T-cell (primary cell): ENCODE data around the gene SRF. TPM values are rescaled to one million over a fixed set of nuclear protein-coding genes. Genes with fewer than 3 reads are reported as not detected.
A peak's percentile ranks its signal among the peaks of the same experiment; 100 is the strongest.

Experiments
- ATAC-seq, 4 experiments: fragments of 200-7000 bp in 3 of 4; fragments of 150-1000 bp in 1 of 4; cut with Tn5 transposase; replicated peaks in 1 of 4; 1 replicate in 3 of 4; 2 replicates in 1 of 4; pipeline ENCODE4 v1.10.0; 2021; ENCODE audit warnings: moderate library complexity in 3 of 4, mild to moderate bottlenecking in 2 of 4, moderate number of reproducible peaks in 1 of 4
- CTCF ChIA-PET, 2 donors: fragments of 300-600 bp; sonication (Branson Sonifier 250); formaldehyde crosslinking; loops; one replicate each; lab custom pipeline; 2022; ENCODE audit warnings: antibody characterized with exemption in 2 of 2; lab: Charles Lee
- POLR2A ChIA-PET, 2 donors: fragments of 300-600 bp; sonication (Branson Sonifier 250); formaldehyde crosslinking; loops; one replicate each; lab custom pipeline; 2022; ENCODE audit warnings: antibody characterized with exemption in 2 of 2; lab: Charles Lee
- DNase-seq, 35 experiments: peaks; one replicate each; pipeline versions ENCODE4 v3.0.0 to v3.0.0-alpha.2; 2013 to 2023
- H3K27ac ChIP-seq: one replicate; pipeline ENCODE4 v1.5.1; 2013; ENCODE audit warnings: low read length
- H3K27me3 ChIP-seq, 2 experiments: replicated peaks in 1 of 2; 1 replicate in 1 of 2; 2 replicates in 1 of 2; pipeline versions ENCODE4 v1.6.1 to v1.7.0; 2013; ENCODE audit warnings: low read length in 1 of 2, mixed read lengths in 1 of 2; ENCODE audit not compliant: control insufficient read depth in 2 of 2, insufficient read depth in 2 of 2; ENCODE audit errors: extremely low read depth in 1 of 2
- H3K36me3 ChIP-seq, 2 donors: 1 replicate in 1 of 2; 2 replicates in 1 of 2; pipeline versions ENCODE4 v1.6.1 to v1.7.0; 2013; ENCODE audit warnings: low read length in 1 of 2; ENCODE audit not compliant: control insufficient read depth in 2 of 2, insufficient read depth in 1 of 2; ENCODE audit errors: extremely low read depth in 1 of 2
- H3K4me1 ChIP-seq, 2 experiments: 1 replicate in 1 of 2; 2 replicates in 1 of 2; pipeline versions ENCODE4 v1.6.1 to v1.7.0; 2013; ENCODE audit warnings: low read length in 2 of 2, mixed read lengths in 1 of 2; ENCODE audit not compliant: insufficient read depth in 2 of 2, control insufficient read depth in 1 of 2; ENCODE audit errors: extremely low read depth in 1 of 2
- H3K4me3 ChIP-seq, 2 donors: 1 replicate in 1 of 2; 2 replicates in 1 of 2; pipeline versions ENCODE4 v1.5.1 to v1.7.0; 2013; ENCODE audit warnings: mild to moderate bottlenecking in 2 of 2, low read length in 1 of 2, moderate library complexity in 1 of 2; ENCODE audit not compliant: control insufficient read depth in 1 of 2; ENCODE audit errors: extremely low read depth in 1 of 2
- H3K9me3 ChIP-seq: 2 replicates; pipeline ENCODE4 v1.7.0; 2013
- H3K27ac Mint-ChIP-seq, 2 donors: one replicate each; pipeline ENCODE4 v1.8.0; 2020 to 2021; ENCODE audit warnings: mild to moderate bottlenecking in 2 of 2, mixed read lengths in 2 of 2
- H3K27me3 Mint-ChIP-seq, 2 donors: one replicate each; pipeline ENCODE4 v1.8.0; 2021 to 2022; ENCODE audit warnings: mixed read lengths in 2 of 2
- H3K36me3 Mint-ChIP-seq: one replicate; pipeline ENCODE4 v1.8.0; 2021; ENCODE audit warnings: mixed read lengths
- H3K4me1 Mint-ChIP-seq, 3 donors: one replicate each; pipeline ENCODE4 v1.8.0; 2020 to 2022; ENCODE audit warnings: mixed read lengths in 3 of 3, mild to moderate bottlenecking in 1 of 3
- H3K4me3 Mint-ChIP-seq, 3 donors: one replicate each; pipeline ENCODE4 v1.8.0; 2020 to 2022; ENCODE audit warnings: mild to moderate bottlenecking in 3 of 3, mixed read lengths in 3 of 3, moderate library complexity in 3 of 3
- H3K9me3 Mint-ChIP-seq, 3 donors: one replicate each; pipeline ENCODE4 v1.8.0; 2020 to 2022; ENCODE audit warnings: mixed read lengths in 3 of 3
- WGBS: methylation state at CpG from one replicate; pipeline ENCODE4 v1.1.5; 2013; ENCODE audit warnings: missing lambda C conversion rate; ENCODE audit not compliant: insufficient coverage; 5-methylcytosine and 5-hydroxymethylcytosine counted together
- total RNA-seq, 35 experiments: library from RNA in 6 of 35; stranded (reverse) in 6 of 35; fragments of 120-200 nt in 1 of 35; gene quantifications; one replicate each; pipeline versions ENCODE4 v1.2.1 to v1.2.4 and lab custom pipeline; 2013 to 2026

The SRF gene
- total RNA-seq, 5 donors from 2014 or later (not counting 1 experiment from before 2014, with no cell fraction given), result 19.6 to 34.1 (median 33.7) TPM

GRCh38 chr6:43188426-43188825, 17.4 kb downstream of the SRF start:
- Histone ChIP-seq H3K27ac (no peak overlapping the region), H3K27me3 (no peaks in the 10 kb centered on the region), H3K4me3 (no peak overlapping the region), H3K36me3 (peaks cover 6 to 57% of the 10 kb centered on the region in 2 donors), H3K4me1 (peaks cover 24 to 33% of the 10 kb centered on the region in 2 experiments), H3K9me3 (no peaks in the 10 kb centered on the region)
- H3K27ac Mint-ChIP-seq, result no peak overlapping the region
- POLR2A ChIA-PET, result no interaction called here
- H3K9me3 Mint-ChIP-seq, result no peaks in the 10 kb centered on the region
- DNase-seq (no peak), ATAC-seq (no peak)
- no peak overlapping the region for H3K4me3 Mint-ChIP-seq
- H3K4me1 Mint-ChIP-seq, result peaks cover 45 to 53% (median 52%) of the 10 kb centered on the region in 3 donors
- H3K36me3 Mint-ChIP-seq, result peaks cover 53% of the 10 kb centered on the region
- no peaks in the 10 kb centered on the region for H3K27me3 Mint-ChIP-seq
- CTCF ChIA-PET, result interaction anchor here in 1 of 2 donors (0.5 kb wide), 1 partner anchor 45 kb away, joined by 5 read pairs; no protein-coding TSS in a partner anchor
- 98% methylated on average over 10 of the region's 10 CpGs for WGBS

- Mint-ChIP-seq H3K36me3 (peaks cover 55% of the 10 kb centered on the region), H3K9me3 (no peaks in the 10 kb centered on the region), H3K27me3 (no peaks in the 10 kb centered on the region), H3K27ac (no peak overlapping the region), H3K4me1 (peaks cover 30 to 40% (median 38%) of the 10 kb centered on the region in 3 donors), H3K4me3 (no peak overlapping the region)
- Histone ChIP-seq H3K4me1 (peaks cover 14 to 19% of the 10 kb centered on the region in 2 experiments), H3K9me3 (no peaks in the 10 kb centered on the region), H3K4me3 (no peak overlapping the region), H3K27me3 (no peaks in the 10 kb centered on the region), H3K36me3 (peaks cover 6 to 68% of the 10 kb centered on the region in 2 donors), H3K27ac (no peak overlapping the region)
- no peak for DNase-seq
- ChIA-PET CTCF (interaction anchor here (0.6 to 0.7 kb wide), 3 partner anchors 12 to 49 kb away, joined by 4 to 10 read pairs (median 5); no protein-coding TSS in a partner anchor), POLR2A (no interaction called here)
- no peak for ATAC-seq
- WGBS, result no CpG with 5 or more reads among the region's 6 CpGs
These were observed 18.8 kb downstream of the SRF start for GRCh38 chr6:43189776-43190304.

- no peak overlapping the region for H3K27ac Mint-ChIP-seq
- H3K27me3 Mint-ChIP-seq, result no peaks in the 10 kb centered on the region
- WGBS, result 94% methylated on average over 8 of the region's 9 CpGs
- CTCF ChIA-PET, result no interaction called here
- no peaks in the 10 kb centered on the region for H3K9me3 Mint-ChIP-seq
- H3K4me3 Mint-ChIP-seq, result no peak overlapping the region
- POLR2A ChIA-PET, result no interaction called here
- peaks cover 59% of the 10 kb centered on the region for H3K36me3 Mint-ChIP-seq
- Histone ChIP-seq H3K4me1 (no peaks in the 10 kb centered on the region), H3K4me3 (no peak overlapping the region), H3K27me3 (no peaks in the 10 kb centered on the region), H3K27ac (no peak overlapping the region), H3K36me3 (peaks cover 13 to 70% of the 10 kb centered on the region in 2 donors), H3K9me3 (no peaks in the 10 kb centered on the region)
- H3K4me1 Mint-ChIP-seq, result peaks cover 13 to 21% (median 16%) of the 10 kb centered on the region in 3 donors
- DNase-seq (no peak), ATAC-seq (no peak)
These were observed 21.8 kb downstream of the SRF start for GRCh38 chr6:43192911-43193310.

- no peak overlapping the region for H3K27ac Mint-ChIP-seq
- H3K36me3 Mint-ChIP-seq, result peaks cover 50% of the 10 kb centered on the region
These were observed 22.9 kb downstream of the SRF start for GRCh38 chr6:43193929-43194328.

GRCh38 chr6:43196337-43196736, 25.3 kb downstream of the SRF start:
- Histone ChIP-seq H3K4me1 (no peaks in the 10 kb centered on the region), H3K9me3 (no peaks in the 10 kb centered on the region), H3K36me3 (peaks cover 15 to 74% of the 10 kb centered on the region in 2 donors), H3K27ac (no peak overlapping the region), H3K4me3 (no peak overlapping the region), H3K27me3 (no peaks in the 10 kb centered on the region)
- ChIA-PET POLR2A (no interaction called here), CTCF (no interaction called here)
- H3K9me3 Mint-ChIP-seq, result no peaks in the 10 kb centered on the region
- no peak overlapping the region for H3K27ac Mint-ChIP-seq
- peaks cover 54% of the 10 kb centered on the region for H3K36me3 Mint-ChIP-seq
- no peak overlapping the region for H3K4me3 Mint-ChIP-seq
- 88% methylated on average over 3 of the region's 5 CpGs for WGBS
- no peaks in the 10 kb centered on the region for H3K27me3 Mint-ChIP-seq
- ATAC-seq, result no peak
- peak in 1 of 35 experiments; percentile 0 for DNase-seq
- H3K4me1 Mint-ChIP-seq, result peaks cover 0 to 8% (median 4%) of the 10 kb centered on the region in 3 donors

More at GRCh38 chr6:43193929-43194328, 22.9 kb downstream of the SRF start:
- 95% methylated on average over 4 of the region's 5 CpGs for WGBS
- Mint-ChIP-seq H3K9me3 (no peaks in the 10 kb centered on the region), H3K4me3 (no peak overlapping the region), H3K4me1 (peaks cover 7 to 16% (median 15%) of the 10 kb centered on the region in 3 donors), H3K27me3 (no peaks in the 10 kb centered on the region)
- no peaks in the 10 kb centered on the region for H3K27me3 ChIP-seq
- H3K4me1 ChIP-seq, result no peaks in the 10 kb centered on the region
- ATAC-seq (no peak), DNase-seq (no peak)
- H3K27ac ChIP-seq, result no peak overlapping the region
- H3K4me3 ChIP-seq, result no peak overlapping the region
- peaks cover 12 to 66% of the 10 kb centered on the region in 2 donors for H3K36me3 ChIP-seq
- H3K9me3 ChIP-seq, result no peaks in the 10 kb centered on the region
- CTCF ChIA-PET, result no interaction called here
- POLR2A ChIA-PET, result interaction anchor here in 1 of 2 donors (0.6 kb wide), 1 partner anchor 24 kb away, joined by 3 read pairs; no protein-coding TSS in a partner anchor

GRCh38 chr6:43199912-43200311, 28.8 kb downstream of the SRF start:
- POLR2A ChIA-PET, result interaction anchor here in 1 of 2 donors (0.6 kb wide), 2 partner anchors 246 to 560 kb away, joined by 3 to 4 read pairs; no protein-coding TSS in a partner anchor
- no peak overlapping the region for H3K4me3 ChIP-seq
- ATAC-seq (no peak), DNase-seq (peak in 1 of 35 experiments; percentile 9)
- CTCF ChIA-PET, result no interaction called here
- Mint-ChIP-seq H3K4me3 (no peak overlapping the region), H3K36me3 (peaks cover 44% of the 10 kb centered on the region), H3K9me3 (no peaks in the 10 kb centered on the region), H3K27ac (peak overlapping the region in 1 of 2 donors; percentile 6), H3K4me1 (no peaks in the 10 kb centered on the region), H3K27me3 (no peaks in the 10 kb centered on the region)
- no peaks in the 10 kb centered on the region for H3K27me3 ChIP-seq
- 100% methylated on average over 4 of the region's 6 CpGs for WGBS
- H3K4me1 ChIP-seq, result no peaks in the 10 kb centered on the region
- peaks cover 15 to 62% of the 10 kb centered on the region in 2 donors for H3K36me3 ChIP-seq
- H3K9me3 ChIP-seq, result no peaks in the 10 kb centered on the region
- no peak overlapping the region for H3K27ac ChIP-seq
